Stimulated activated CD4-positive, alpha-beta T cell treated with anti-CD3 and anti-CD28 coated beads, Interleukin-12 subunit alpha, Interleukin-12 subunit beta, amount 100 ng/mL, for 24 hours (primary cell): ENCODE measurements around the gene SPOUT1.

Experiments
- DNase-seq, 2 experiments: peaks; one replicate each; pipeline ENCODE4 v3.0.0-alpha.2; 2020; ENCODE audit warnings: low read depth in 2 of 2

The SPOUT1 gene

GRCh38 chr9:128771745-128772519, 57.7 kb downstream of the SPOUT1 start, which contains the start of gene ZER1:
Gene ZER1 (minus strand): TSS chr9:128771927. CDS start chr9:128755565, 16,362 bp downstream.
- peak; percentile 91 to 93 for DNase-seq

GRCh38 chr9:128771094-128771721, 58.4 kb downstream of the SPOUT1 start:
- no peak for DNase-seq

GRCh38 chr9:128770286-128771030, 59.1 kb downstream of the SPOUT1 start:
- DNase-seq: no peak
